ENCODE data around the gene ZNF816.
"Not testable (repeated sequence)": the region's sequence is repeated elsewhere in the genome, so short reads cannot be mapped to it uniquely, and the experiment has no call there.

Gene ZNF816

GRCh38 chr19:52962394-52963246 is at the start of gene ZNF816:
Gene ZNF816 (minus strand): TSS chr19:52962881. CDS start chr19:52956089, 6,792 bp downstream.
- FAIRE-seq (peak; percentile 96), DNase-seq (ENCODE audit: insufficient read length, low spot score) (peak; percentile 86)

- FAIRE-seq: no peak
- DNase-seq (ENCODE audit: insufficient read length, low spot score): no peak
Measured at GRCh38 chr19:53012006-53012405, 49.3 kb upstream of the ZNF816 start.

- no peak for FAIRE-seq
Measured at GRCh38 chr19:53010494-53010893, 47.8 kb upstream of the ZNF816 start.

GRCh38 chr19:53008061-53008778 is 45.5 kb upstream of the ZNF816 start:
- DNase-seq (ENCODE audit: insufficient read length, low spot score) (no peak), FAIRE-seq (no peak)

More at GRCh38 chr19:53010494-53010893, 47.8 kb upstream of the ZNF816 start:
- no peak for DNase-seq (ENCODE audit: insufficient read length, low spot score)

DNA sequence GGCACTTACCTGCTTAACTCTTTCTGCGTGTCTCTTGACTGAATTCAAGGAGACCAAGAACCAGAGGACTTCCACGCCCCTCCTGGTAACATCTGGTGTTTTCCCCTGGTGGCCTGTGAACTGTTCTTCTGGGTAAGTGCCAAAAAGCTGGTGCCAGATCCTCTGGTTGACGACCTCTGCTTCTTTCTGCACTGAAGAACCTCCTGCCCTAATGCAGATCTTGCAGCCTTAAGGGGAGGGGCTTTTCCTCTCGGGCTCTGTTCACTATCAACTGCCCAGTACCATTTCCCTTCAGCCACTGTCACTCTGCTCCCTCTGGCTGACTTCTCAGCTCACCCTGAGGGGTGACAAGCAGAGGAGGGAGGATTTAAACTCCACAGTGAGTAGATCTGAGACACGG is 44.9 kb upstream of the ZNF816 start:
- DNase-seq (ENCODE audit: insufficient read length, low spot score): no peak
- FAIRE-seq: no peak

DNA sequence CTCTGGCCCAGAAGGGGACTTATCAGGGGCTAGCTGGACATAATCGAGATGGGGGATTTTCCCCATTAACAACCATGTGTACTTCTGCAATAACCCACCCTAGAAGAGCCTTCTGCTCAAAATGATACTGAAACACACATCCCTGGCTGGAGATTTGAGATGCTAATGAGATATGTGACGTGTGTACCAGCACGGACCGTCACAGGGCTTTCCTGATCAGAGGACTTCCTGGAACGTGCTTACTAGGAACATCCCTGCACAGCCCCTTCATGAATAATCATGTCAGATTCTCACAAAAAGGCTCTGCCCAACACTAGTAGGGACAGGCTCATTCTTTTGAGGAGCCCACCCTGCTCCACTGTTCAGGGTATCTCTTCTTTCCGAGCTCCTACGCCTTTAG is 44.5 kb upstream of the ZNF816 start:
- DNase-seq (ENCODE audit: insufficient read length, low spot score): no peak
- no peak for FAIRE-seq

DNA sequence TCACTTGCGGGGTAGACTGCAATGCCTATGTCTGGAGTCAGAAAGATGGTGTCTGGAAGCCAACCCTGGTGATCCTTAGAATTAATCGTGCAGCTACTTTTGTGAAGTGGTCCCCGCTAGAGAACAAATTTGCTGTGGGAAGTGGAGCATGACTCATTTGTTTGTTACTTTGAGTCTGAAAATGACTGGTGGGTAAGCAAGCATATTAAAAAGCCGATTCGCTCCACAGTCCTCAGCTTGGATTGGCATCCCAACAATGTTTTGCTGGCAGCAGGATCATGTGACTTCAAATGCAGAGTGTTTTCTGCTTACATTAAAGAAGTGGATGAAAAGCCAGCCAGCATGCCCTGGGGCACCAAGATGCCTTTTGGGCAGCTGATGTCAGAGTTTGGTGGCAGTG is 41.6 kb upstream of the ZNF816 start:
- FAIRE-seq: no peak

GRCh38 chr19:53002479-53002878 is 39.8 kb upstream of the ZNF816 start:
- FAIRE-seq (no peak), DNase-seq (ENCODE audit: insufficient read length, low spot score) (no peak)

More for the DNA sequence above, 41.6 kb upstream of the ZNF816 start:
- DNase-seq (ENCODE audit: insufficient read length, low spot score): no peak

DNA sequence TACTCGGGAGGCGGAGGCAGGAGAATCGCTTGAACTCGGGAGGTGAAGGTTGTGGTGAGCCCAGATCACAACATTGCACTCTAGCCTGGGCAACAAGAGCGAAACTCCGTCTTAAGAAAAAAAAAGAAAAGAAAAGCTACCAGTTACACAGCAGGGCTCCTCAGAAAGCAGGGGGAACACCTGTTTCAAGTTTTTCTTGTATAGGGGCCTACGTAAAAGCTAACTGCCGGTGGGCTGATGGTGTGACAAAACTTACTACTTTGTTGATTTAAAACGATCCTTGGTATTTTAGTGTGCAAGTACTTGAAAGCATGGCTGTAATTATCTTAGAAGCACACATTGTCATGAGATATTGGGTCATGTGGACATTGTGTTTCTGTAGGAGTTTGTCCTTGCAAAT is 35.3 kb upstream of the ZNF816 start:
- no peak for FAIRE-seq
- no peak for DNase-seq (ENCODE audit: insufficient read length, low spot score)

GRCh38 chr19:52995711-52996110 is 33.0 kb upstream of the ZNF816 start:
- no peak for FAIRE-seq

DNA sequence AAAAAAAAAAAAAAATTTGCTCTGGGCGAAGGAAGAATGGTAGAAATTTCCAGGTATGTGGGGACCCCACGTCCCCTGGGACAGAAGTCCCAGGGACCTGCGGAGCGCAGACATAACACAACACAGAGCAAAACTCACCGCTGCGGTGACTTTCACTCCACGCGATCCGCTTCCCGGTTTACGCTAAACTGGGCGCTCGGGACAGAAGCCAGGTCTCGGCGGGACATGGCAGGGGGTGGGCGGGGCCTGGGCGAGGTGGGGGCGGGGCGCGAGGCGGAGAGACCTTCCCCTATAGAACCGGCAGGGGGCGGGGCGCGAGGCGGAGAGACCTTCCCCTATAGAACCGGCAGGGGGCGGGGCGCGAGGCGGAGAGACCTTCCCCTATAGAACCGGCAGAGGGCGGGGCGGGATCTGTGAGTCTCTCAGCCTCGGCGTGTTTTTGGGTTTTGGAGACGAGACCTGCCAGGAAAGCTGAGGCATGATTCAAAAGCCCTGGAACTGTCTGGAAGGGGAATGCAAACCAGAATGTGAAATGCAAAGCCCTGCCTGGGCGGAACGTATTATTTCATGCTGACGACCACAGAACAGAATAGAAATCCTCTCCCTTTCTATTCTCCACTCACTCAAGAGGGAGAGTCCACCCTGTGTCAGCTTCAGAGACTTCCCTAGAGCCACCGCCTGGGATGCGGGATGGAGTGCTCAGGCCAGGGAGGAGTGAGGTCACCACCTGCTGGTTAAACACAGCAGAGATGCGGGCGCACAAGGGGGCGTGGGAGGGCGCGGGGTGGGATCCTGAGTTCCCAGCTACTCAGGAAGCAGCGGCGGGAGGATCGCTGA is 30.9 kb upstream of the ZNF816 start:
- FAIRE-seq (no peak), DNase-seq (ENCODE audit: insufficient read length, low spot score) (peak; percentile 35)

More at GRCh38 chr19:52995711-52996110, 33.0 kb upstream of the ZNF816 start:
- no peak for DNase-seq (ENCODE audit: insufficient read length, low spot score)

DNA sequence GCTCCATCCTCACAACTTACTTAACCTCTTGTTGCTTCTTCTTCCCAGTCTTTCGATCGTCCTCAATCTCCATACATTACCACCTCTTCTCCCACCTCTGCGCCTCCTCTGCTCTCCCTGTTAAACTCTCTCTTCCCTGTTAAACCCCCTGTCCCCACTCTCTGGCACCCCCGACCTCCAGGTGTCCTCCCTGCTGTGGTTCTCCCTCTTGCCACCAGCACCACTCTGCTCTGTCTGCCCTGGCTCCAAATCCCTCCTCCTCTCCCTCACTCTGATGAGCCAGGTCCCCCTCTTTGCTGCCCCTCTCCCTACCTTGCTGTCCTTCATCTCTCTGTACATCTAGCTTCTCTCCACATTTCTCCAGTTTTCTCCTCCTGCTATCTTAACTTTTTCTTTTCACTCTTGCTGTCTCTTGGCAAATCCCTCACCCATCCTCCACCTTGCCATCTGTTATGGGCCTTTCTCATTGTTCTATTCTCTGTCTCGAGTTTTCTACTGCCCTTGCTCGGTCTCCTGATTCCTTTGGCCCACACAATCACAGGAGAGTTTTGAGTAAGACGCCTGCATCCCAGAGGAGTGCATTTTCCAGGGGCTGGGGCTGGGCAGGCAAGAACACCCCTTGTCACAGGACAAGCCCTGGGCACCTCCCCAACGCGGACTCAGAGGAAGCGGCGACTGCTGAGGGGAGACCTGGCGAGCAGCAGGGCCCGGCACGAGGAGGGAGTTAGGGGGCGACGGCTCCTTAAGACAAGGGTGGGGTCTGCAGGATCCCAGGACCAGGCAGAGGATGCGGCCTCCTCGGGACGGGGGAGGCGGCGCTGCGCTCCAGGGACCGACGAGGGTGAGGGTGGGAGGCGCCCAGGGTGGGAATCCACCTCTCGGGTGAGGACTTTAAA is 29.7 kb upstream of the ZNF816 start:
- no peak for FAIRE-seq
- no peak for DNase-seq (ENCODE audit: insufficient read length, low spot score)

DNA sequence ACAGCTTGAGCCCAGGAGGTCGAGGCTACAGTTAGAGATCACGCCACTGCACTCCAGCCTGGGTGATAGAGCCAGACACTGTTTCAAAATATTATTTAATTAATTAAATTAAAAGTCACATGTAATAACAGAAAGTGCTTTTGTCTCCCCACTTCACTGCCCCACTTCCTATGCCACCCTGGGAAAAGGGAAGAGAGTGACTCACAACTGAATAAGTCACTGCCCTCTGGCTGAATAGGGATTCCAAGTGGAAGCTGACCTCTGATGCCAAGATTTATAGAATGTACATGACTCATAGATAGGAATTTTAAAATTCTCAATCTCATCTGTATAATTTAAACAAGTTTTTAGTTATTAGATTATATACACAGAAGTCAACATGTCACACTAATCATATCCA is 28.8 kb upstream of the ZNF816 start:
- no peak for FAIRE-seq
- no peak for DNase-seq (ENCODE audit: insufficient read length, low spot score)

- DNase-seq (ENCODE audit: insufficient read length, low spot score) (no peak), FAIRE-seq (no peak)
Measured at GRCh38 chr19:52990759-52991418, 28.2 kb upstream of the ZNF816 start.

DNA sequence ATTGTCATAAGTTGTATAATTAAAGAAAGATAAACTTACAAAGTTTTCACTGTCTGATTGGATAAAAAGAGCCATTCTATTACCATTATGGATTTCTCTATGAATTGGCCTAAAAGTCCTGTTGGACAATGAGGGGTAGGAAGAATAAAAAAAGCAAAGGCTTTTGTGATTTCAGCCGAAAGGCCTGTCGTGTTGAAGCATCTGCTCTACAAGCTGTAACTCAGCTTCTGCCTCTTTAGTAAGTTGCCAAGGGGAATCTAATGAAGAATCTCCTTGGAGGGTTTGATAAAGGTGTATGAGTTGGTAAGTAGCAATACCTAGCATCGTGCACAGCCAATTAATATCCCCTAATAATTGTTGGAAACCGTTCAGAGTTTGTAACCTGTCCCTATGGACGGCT is 25.8 kb upstream of the ZNF816 start:
- DNase-seq (ENCODE audit: insufficient read length, low spot score): no peak
- no peak for FAIRE-seq

DNA sequence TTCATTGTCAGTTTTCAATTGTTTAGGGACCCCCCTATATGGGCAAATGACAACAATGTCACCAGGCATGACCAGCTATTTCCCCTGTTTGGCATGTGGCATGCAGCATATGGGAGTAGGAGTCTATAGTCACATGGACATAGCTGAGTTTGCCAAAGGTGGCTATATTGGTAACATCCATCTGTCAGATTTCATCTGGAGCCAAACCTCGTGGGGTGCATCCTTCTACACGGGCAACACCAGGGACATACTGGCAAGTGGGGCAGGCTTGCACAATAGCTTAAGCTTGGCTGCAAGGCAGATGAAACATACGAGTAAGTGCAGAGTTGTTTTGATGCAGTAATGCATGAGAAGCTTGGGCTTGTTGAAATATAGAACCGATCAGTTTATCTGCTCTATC is 24.5 kb upstream of the ZNF816 start:
- DNase-seq (ENCODE audit: insufficient read length, low spot score) (no peak), FAIRE-seq (no peak)

- not testable (repeated sequence) for DNase-seq (ENCODE audit: insufficient read length, low spot score); FAIRE-seq
Measured at GRCh38 chr19:52983167-52983566, 20.5 kb upstream of the ZNF816 start.

- DNase-seq (ENCODE audit: insufficient read length, low spot score) (no peak), FAIRE-seq (no peak)
Measured at GRCh38 chr19:52981329-52981728, 18.6 kb upstream of the ZNF816 start.

DNA sequence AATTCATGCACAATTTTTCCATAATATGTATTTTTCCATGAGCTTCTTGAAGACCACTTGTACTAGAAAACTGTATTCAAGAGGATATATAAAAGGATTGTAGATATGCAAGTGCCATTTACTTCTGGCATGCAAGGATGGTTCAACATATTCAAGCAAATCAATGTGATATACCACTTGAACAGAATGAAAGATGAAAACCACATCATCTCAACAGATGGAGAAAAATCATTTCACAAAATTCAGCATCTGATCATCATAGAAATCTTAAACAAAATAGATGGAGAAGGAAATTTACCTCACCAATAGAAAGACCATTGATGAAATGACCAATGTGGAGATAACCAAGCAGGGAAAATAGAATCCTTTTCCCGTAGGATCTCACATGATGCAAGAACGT is 5.1 kb upstream of the ZNF816 start:
- FAIRE-seq (no peak), DNase-seq (ENCODE audit: insufficient read length, low spot score) (no peak)

DNA sequence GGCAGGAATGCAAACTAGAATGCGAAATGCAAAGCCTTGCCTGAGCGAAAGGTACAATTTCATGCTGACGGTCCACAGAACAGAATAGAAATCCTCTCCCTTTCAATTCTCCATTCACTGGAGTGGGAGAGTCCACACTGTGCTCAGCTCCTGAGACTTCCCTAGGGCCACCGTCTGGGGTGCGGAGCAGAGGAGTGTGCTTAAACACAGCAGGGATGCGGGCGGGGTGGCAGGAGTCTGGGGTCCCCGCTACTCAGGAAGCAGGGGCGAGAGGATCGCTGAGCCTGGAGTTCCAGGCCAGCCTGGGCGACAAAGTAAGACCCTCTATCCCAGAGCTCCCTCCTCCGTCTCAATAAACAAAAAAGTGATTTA is 552 bp upstream of the ZNF816 start:
- FAIRE-seq (peak; percentile 40), DNase-seq (ENCODE audit: insufficient read length, low spot score) (no peak)
